Tibial nerve (tissue), 4 donors: ENCODE measurements around the gene TTC7B. TPM values are rescaled to one million over a fixed set of nuclear protein-coding genes. Genes with fewer than 3 reads are reported as not detected.

Experiments used
- DNase-seq, 2 donors: peaks; one replicate each; pipeline ENCODE4 v3.0.0-alpha.2; 2019; ENCODE audit warnings: low spot score in 2 of 2
- H3K27ac ChIP-seq, 4 donors: fragments of 200-600 bp; sonication (generic) in 3 of 4; one replicate each; pipeline ENCODE4 v1.5.1; 2017 to 2019; ENCODE audit warnings: mild to moderate bottlenecking in 1 of 4
- H3K27me3 ChIP-seq, 2 donors: fragments of 200-600 bp; sonication (generic) in 1 of 2; one replicate each; pipeline versions ENCODE4 v1.5.1 to v1.6.0; 2017 to 2019
- H3K36me3 ChIP-seq, 3 donors: fragments of 200-600 bp; sonication (generic); one replicate each; pipeline ENCODE4 v1.5.1; 2018 to 2019
- H3K4me1 ChIP-seq, 4 donors: fragments of 200-600 bp; sonication (generic) in 3 of 4; one replicate each; pipeline ENCODE4 v1.5.1; 2017 to 2019
- H3K4me3 ChIP-seq, 4 donors: fragments of 200-600 bp; sonication (generic) in 3 of 4; one replicate each; pipeline ENCODE4 v1.5.1; 2017 to 2019; ENCODE audit warnings: mild to moderate bottlenecking in 1 of 4, moderate library complexity in 1 of 4
- H3K9me3 ChIP-seq, 4 donors: fragments of 200-600 bp; sonication (generic) in 3 of 4; one replicate each; pipeline ENCODE4 v1.5.1; 2017 to 2019
- EP300 ChIP-seq, 2 donors: sonication (generic); formaldehyde crosslinking; IDR thresholded peaks; one replicate each; pipeline ENCODE4 v1.6.1; 2017; ENCODE audit warnings: antibody characterized with exemption in 2 of 2, mild to moderate bottlenecking in 1 of 2
- POLR2A ChIP-seq, 2 donors: fragments of 450-650 bp; IDR thresholded peaks; one replicate each; pipeline ENCODE4 v1.6.1; 2017; ENCODE audit warnings: antibody characterized with exemption in 2 of 2, mild to moderate bottlenecking in 2 of 2, moderate library complexity in 2 of 2
- WGBS, 2 donors: methylation state at CpG; one replicate each; pipeline ENCODE4 v1.1.5; 2018; 5-methylcytosine and 5-hydroxymethylcytosine counted together
- total RNA-seq, 4 donors: library from RNA; depleted of rRNA; stranded (reverse); fragments of >200 nt; gene quantifications; one replicate each; pipeline ENCODE4 v1.1.0, GENCODE V29; 2016
- TF ChIP-seq, protein P1 (sequence below), 5 experiments: fragments of 200-600 bp in 3 of 5; fragments of 450-650 bp in 2 of 5; sonication (generic) in 3 of 5; IDR thresholded peaks; one replicate each; pipeline ENCODE4 v1.5.1; 2016 to 2019; ENCODE audit warnings: antibody characterized with exemption in 5 of 5, mild to moderate bottlenecking in 3 of 5, moderate library complexity in 2 of 5

Gene TTC7B
- total RNA-seq, 4 donors from 2014 or later: 25.9 to 44.1 (median 34.4) TPM

DNA sequence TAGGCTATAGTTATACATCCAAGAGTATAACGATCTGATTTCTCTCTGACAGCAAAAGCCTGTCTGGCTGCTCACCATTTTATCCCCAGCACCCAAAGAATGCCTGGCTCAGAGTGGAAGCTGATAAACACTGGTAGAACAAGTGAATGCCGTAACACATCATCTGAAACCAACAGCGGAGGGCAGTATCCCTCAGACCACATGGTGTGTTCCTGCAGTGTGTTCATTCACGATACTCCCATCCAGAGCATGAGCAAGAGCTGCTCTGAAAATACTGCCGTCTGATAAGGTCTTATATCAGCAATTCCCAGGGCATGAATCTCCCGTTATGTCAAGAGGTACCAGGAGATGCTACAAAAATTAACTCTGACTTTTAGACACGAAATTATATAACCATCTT lies 95.9 kb downstream of the TTC7B start:
- no peak for DNase-seq
- H3K27ac ChIP-seq: no peak overlapping the region
- H3K4me1 ChIP-seq: no peaks in the 10 kb centered on the region
- 80% methylated on average over 7 of the region's 7 CpGs for WGBS, 2 donors
- no peak for TF ChIP-seq EP300 (IDR thresholded peaks at IDR 0.05)
- no peak for TF ChIP-seq POLR2A (IDR thresholded peaks at IDR 0.05)
- TF ChIP-seq, protein P1, sequence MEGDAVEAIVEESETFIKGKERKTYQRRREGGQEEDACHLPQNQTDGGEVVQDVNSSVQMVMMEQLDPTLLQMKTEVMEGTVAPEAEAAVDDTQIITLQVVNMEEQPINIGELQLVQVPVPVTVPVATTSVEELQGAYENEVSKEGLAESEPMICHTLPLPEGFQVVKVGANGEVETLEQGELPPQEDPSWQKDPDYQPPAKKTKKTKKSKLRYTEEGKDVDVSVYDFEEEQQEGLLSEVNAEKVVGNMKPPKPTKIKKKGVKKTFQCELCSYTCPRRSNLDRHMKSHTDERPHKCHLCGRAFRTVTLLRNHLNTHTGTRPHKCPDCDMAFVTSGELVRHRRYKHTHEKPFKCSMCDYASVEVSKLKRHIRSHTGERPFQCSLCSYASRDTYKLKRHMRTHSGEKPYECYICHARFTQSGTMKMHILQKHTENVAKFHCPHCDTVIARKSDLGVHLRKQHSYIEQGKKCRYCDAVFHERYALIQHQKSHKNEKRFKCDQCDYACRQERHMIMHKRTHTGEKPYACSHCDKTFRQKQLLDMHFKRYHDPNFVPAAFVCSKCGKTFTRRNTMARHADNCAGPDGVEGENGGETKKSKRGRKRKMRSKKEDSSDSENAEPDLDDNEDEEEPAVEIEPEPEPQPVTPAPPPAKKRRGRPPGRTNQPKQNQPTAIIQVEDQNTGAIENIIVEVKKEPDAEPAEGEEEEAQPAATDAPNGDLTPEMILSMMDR (IDR thresholded peaks at IDR 0.05): no peak
- no peaks in the 10 kb centered on the region for H3K36me3 ChIP-seq
- no peaks in the 10 kb centered on the region for H3K9me3 ChIP-seq
- H3K27me3 ChIP-seq: no peaks in the 10 kb centered on the region
- no peak overlapping the region for H3K4me3 ChIP-seq

DNA sequence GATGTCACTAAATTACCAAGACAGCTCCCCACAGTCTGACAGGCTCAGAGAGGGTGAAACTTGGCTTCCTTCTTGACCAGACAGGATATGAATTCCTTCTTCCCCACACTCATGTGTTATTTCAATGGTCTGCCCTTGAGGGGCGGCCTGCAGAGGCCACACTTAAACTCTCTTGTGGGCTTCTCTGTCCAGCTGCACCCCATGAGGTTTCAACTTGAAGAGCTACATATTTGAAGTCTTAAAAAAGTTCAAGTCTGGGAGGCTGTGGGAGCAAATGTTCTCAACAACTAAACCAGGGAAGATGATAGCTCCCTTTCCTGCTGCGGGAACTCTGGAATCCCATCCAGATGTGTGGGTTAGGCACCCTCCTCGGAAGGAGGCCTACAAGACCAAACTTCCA lies 98.3 kb downstream of the TTC7B start:
- Histone ChIP-seq H3K27me3 (no peaks in the 10 kb centered on the region), H3K27ac (no peak overlapping the region), H3K4me3 (no peak overlapping the region), H3K4me1 (no peaks in the 10 kb centered on the region), H3K9me3 (no peaks in the 10 kb centered on the region), H3K36me3 (peaks cover 0 to 9% (median 0%) of the 10 kb centered on the region in 3 donors)
- 62 to 71% methylated on average over 3 of the region's 3 CpGs for WGBS, 2 donors
- TF ChIP-seq, protein P1 (IDR thresholded peaks at IDR 0.05): no peak
- TF ChIP-seq EP300 (IDR thresholded peaks at IDR 0.05) (no peak), POLR2A (IDR thresholded peaks at IDR 0.05) (no peak)
- no peak for DNase-seq

DNA sequence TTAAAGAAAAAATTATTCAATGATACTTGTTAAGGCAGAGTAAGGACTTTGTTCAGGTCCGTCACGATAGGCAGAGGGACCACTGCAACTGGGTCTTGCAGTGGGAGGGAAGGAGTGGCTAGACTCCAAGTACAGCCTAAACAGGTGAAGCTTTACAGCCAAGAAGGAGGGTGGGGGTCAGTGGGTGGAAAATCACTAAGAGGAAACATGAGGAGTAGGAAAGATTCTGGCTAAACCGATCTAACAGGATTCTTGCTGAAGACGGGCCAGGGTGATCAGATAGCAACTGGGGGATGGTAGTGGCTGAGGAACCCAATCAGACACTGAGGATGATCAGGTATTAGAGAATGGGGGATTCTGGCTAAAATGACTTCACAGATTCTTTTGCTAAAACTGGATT lies 100.2 kb downstream of the TTC7B start:
- no peaks in the 10 kb centered on the region for H3K27me3 ChIP-seq
- H3K4me1 ChIP-seq: no peaks in the 10 kb centered on the region
- no peak overlapping the region for H3K27ac ChIP-seq
- 79 to 88% methylated on average over 4 of the region's 4 CpGs for WGBS, 2 donors
- no peaks in the 10 kb centered on the region for H3K9me3 ChIP-seq
- peaks cover 0 to 9% (median 0%) of the 10 kb centered on the region in 3 donors for H3K36me3 ChIP-seq
- no peak for DNase-seq
- H3K4me3 ChIP-seq: no peak overlapping the region
- no peak for TF ChIP-seq POLR2A (IDR thresholded peaks at IDR 0.05)
- TF ChIP-seq, protein P1 (IDR thresholded peaks at IDR 0.05): no peak
- TF ChIP-seq EP300 (IDR thresholded peaks at IDR 0.05): no peak

DNA sequence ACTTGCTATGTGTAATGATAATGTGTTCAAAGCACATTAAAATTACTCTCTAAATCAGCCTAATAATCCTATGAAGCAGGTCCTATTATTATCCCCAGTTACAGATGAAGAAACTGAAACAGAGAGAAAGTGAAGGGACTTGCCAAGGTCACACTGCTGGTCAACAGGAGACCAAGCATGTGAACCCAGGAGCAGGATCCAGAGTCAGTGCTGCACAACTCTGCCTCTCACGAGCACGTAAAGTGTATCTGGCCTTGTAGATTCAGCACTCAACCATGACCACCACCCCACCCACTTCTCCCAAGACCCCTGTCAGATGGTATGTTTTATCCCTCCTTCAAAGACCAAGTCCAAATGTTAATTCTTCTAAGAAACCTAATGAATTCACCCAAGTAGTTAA lies 100.7 kb downstream of the TTC7B start:
- no peak overlapping the region for H3K27ac ChIP-seq
- WGBS, 2 donors: 87 to 93% methylated on average over 2 of the region's 2 CpGs
- H3K4me3 ChIP-seq: no peak overlapping the region
- H3K36me3 ChIP-seq: peaks cover 0 to 9% (median 0%) of the 10 kb centered on the region in 3 donors
- DNase-seq: no peak
- H3K4me1 ChIP-seq: no peaks in the 10 kb centered on the region
- H3K9me3 ChIP-seq: no peaks in the 10 kb centered on the region
- no peaks in the 10 kb centered on the region for H3K27me3 ChIP-seq
- no peak for TF ChIP-seq EP300 (IDR thresholded peaks at IDR 0.05)
- TF ChIP-seq, protein P1 (IDR thresholded peaks at IDR 0.05): no peak
- no peak for TF ChIP-seq POLR2A (IDR thresholded peaks at IDR 0.05)

DNA sequence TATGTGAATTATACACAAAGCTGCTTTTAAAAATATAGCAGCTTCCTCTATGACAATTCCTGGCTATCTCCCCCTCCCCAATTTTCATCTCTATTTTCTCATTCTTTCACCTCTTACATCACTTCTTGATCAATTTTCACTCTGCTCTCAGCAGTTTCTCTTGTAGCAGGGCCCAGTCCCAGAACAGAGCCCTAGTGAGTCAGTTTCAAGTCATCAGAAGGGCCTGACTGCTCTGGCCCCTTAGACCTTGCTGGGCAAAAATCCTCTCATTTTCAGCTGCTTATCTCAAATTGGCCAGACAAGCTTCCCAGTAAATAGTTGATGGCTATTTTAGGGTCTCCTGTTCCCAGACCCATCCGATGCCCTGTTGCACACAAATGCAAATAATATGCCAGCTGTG lies 101.4 kb downstream of the TTC7B start:
- Histone ChIP-seq H3K36me3 (peaks cover 0 to 9% (median 0%) of the 10 kb centered on the region in 3 donors), H3K27ac (no peak overlapping the region), H3K4me1 (no peaks in the 10 kb centered on the region), H3K27me3 (no peaks in the 10 kb centered on the region), H3K4me3 (no peak overlapping the region), H3K9me3 (no peaks in the 10 kb centered on the region)
- no peak for DNase-seq
- 87 to 94% methylated on average over 1 of the region's 1 CpG for WGBS, 2 donors
- TF ChIP-seq, protein P1 (IDR thresholded peaks at IDR 0.05): no peak
- TF ChIP-seq POLR2A (IDR thresholded peaks at IDR 0.05) (no peak), EP300 (IDR thresholded peaks at IDR 0.05) (no peak)
